OCI-LY7 (cell line): Measurements from ENCODE around the gene GRB10. TPM values are rescaled to one million over a fixed set of nuclear protein-coding genes. Genes with fewer than 3 reads are reported as not detected.
A peak's percentile ranks its signal among the peaks of the same experiment; 100 is the strongest.

ENCODE experiments used
- BruUV-seq: library from RNA; stranded (reverse); fragments of 400-500 nt; replicated peaks from 2 replicates; lab custom pipeline; 2021; lab: Mats Ljungman, UMichigan
- CTCF ChIA-PET: fragments of 300-600 bp; sonication (Branson Sonifier 250); formaldehyde crosslinking; loops from one replicate; lab custom pipeline; 2022; ENCODE audit warnings: antibody characterized with exemption; ENCODE audit not compliant: unreplicated experiment; lab: Charles Lee
- POLR2A ChIA-PET: fragments of 300-600 bp; sonication (Branson Sonifier 250); formaldehyde crosslinking; loops from one replicate; lab custom pipeline; 2022; ENCODE audit warnings: antibody characterized with exemption; lab: Charles Lee
- DNase-seq: peaks from one replicate; pipeline ENCODE4 v3.0.0-alpha.2; 2015; ENCODE audit warnings: low spot score
- H2AFZ ChIP-seq: fragments of 200-600 bp; sonication (generic), shearing (Covaris generic); 2 replicates; pipeline ENCODE4 v1.6.1; 2014; ENCODE audit warnings: mild to moderate bottlenecking, antibody characterized with exemption, low read length, moderate library complexity
- H3K27ac ChIP-seq: fragments of 200-600 bp; sonication (generic); 2 replicates; pipeline ENCODE4 v1.5.1; 2014; ENCODE audit warnings: mixed run types, low read depth, mild to moderate bottlenecking, moderate library complexity, low read length, inconsistent platforms; ENCODE audit not compliant: poor library complexity, severe bottlenecking
- H3K36me3 ChIP-seq: fragments of 200-600 bp; sonication (generic); 2 replicates; pipeline ENCODE4 v1.6.1; 2014; ENCODE audit warnings: mild to moderate bottlenecking, antibody characterized with exemption, low read length, moderate library complexity, mixed read lengths; ENCODE audit not compliant: insufficient read depth
- H3K4me1 ChIP-seq: fragments of 200-600 bp; sonication (generic); 2 replicates; pipeline ENCODE4 v1.5.1; 2014; ENCODE audit warnings: mild to moderate bottlenecking, low read length; ENCODE audit not compliant: insufficient read depth, poor library complexity, severe bottlenecking
- H3K4me2 ChIP-seq: fragments of 200-600 bp; sonication (generic); 2 replicates; pipeline ENCODE4 v1.6.1; 2014; ENCODE audit warnings: mild to moderate bottlenecking, low read length
- H3K4me3 ChIP-seq: fragments of 200-600 bp; sonication (generic); 2 replicates; pipeline ENCODE4 v1.5.1; 2014; ENCODE audit warnings: mild to moderate bottlenecking, low read depth, low read length; ENCODE audit not compliant: poor library complexity, severe bottlenecking
- H3K79me2 ChIP-seq: fragments of 200-600 bp; sonication (generic); 2 replicates; pipeline ENCODE4 v1.6.1; 2016; ENCODE audit warnings: low read depth, mild to moderate bottlenecking, low read length, moderate library complexity, mixed read lengths; ENCODE audit not compliant: insufficient read depth
- H3K9me2 ChIP-seq: fragments of 200-600 bp; sonication (generic); 2 replicates; pipeline ENCODE4 v1.6.1; 2016; ENCODE audit warnings: mild to moderate bottlenecking, low read length, mixed read lengths; ENCODE audit not compliant: insufficient read depth
- H3K9me3 ChIP-seq: fragments of 200-600 bp; sonication (generic); 2 replicates; pipeline ENCODE4 v1.6.1; 2014; ENCODE audit warnings: mild to moderate bottlenecking, mixed run types, low read length, mixed read lengths
- H4K20me1 ChIP-seq: fragments of 200-600 bp; sonication (generic); 2 replicates; pipeline ENCODE4 v1.6.1; 2014; ENCODE audit warnings: mild to moderate bottlenecking, antibody characterized with exemption, low read length, moderate library complexity, mixed read lengths; ENCODE audit not compliant: insufficient read depth
- EZH2phosphoT487 ChIP-seq: fragments of 200-600 bp; sonication (generic); IDR thresholded peaks from 2 replicates; pipeline ENCODE4 v1.6.1; 2018; ENCODE audit warnings: low read depth, borderline replicate concordance, mild to moderate bottlenecking, mixed run types, antibody characterized with exemption, low read length, moderate library complexity, mixed read lengths
- intact Hi-C: fragments of 100-400 bp; cut with micrococcal nuclease; formaldehyde crosslinking; loops from one replicate; pipeline ENCODE4 v1.10.0; 2022; ENCODE audit not compliant: unreplicated experiment
- total RNA-seq, 2 experiments: library from RNA; depleted of rRNA in 1 of 2; stranded (reverse); fragments of >200 nt in 1 of 2; shearing (Covaris generic) in 1 of 2; gene quantifications; 2 replicates each; pipeline ENCODE4 v1.2.3, GENCODE V29; 2014 to 2022
- TF ChIP-seq, protein P1 (sequence below): fragments of 200-600 bp; sonication (generic); conservative IDR thresholded peaks from 2 replicates; pipeline ENCODE4 v1.5.1; 2014; ENCODE audit warnings: mild to moderate bottlenecking, antibody characterized with exemption, low read length, moderate library complexity, mixed read lengths

GRB10 gene
- total RNA-seq, 2 experiments from 2014 or later = not detected

DNA sequence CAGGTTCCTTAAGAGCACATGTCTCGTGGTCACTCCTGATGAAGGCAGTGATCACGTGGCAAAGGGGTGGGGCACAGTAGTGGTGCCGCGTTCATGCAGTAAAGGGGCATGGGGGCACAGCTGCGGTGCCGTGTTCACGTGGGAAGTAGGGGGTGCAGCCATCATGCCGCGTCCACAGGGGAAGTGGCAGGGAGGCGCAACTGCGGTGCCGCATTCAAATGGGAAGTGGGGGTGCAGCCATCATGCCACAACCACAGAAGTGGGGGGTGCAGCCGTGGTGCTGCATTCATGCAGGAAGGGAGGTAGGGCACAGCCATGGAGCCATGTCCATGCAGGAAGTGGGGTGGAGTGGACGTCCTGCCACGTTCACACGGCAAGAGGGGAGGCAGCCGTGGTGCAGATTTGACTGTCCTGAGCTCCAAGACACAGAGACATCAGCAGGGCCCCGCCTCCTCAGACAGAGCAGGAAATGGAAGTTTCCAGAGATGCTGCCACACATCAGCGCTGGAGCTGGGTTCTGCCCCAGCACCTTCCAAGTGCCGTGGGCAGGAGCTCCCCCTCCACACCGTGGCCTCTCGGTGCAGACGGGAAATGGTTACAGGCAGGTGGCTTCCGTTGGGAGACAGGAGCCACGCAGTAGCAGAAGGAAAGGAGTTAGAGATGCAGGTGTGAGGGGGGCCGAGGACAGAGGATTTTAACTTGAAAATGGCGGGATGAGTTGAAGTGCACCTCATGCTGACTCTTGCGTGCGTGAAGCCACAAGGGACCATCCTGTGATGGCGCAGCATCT lies 122.5 kb downstream of the GRB10 start:
- H3K79me2 ChIP-seq = no peaks in the 10 kb centered on the region
- H3K9me2 ChIP-seq = no peaks in the 10 kb centered on the region
- no peaks in the 10 kb centered on the region for H3K9me3 ChIP-seq
- intact Hi-C loops = loop anchor here (10.0 kb wide), 1 partner anchor 55 kb away; no protein-coding TSS in a partner anchor
- no peaks in the 10 kb centered on the region for H4K20me1 ChIP-seq
- CTCF ChIA-PET = no interaction called here
- no peak overlapping the region for H3K4me3 ChIP-seq
- peaks cover 15% of the 10 kb centered on the region for H3K4me1 ChIP-seq
- H2AFZ ChIP-seq = no peak overlapping the region
- POLR2A ChIA-PET = no interaction called here
- no peak overlapping the region for H3K27ac ChIP-seq
- no TSS peak for BruUV-seq
- no peaks in the 10 kb centered on the region for H3K36me3 ChIP-seq
- TF ChIP-seq, protein P1, sequence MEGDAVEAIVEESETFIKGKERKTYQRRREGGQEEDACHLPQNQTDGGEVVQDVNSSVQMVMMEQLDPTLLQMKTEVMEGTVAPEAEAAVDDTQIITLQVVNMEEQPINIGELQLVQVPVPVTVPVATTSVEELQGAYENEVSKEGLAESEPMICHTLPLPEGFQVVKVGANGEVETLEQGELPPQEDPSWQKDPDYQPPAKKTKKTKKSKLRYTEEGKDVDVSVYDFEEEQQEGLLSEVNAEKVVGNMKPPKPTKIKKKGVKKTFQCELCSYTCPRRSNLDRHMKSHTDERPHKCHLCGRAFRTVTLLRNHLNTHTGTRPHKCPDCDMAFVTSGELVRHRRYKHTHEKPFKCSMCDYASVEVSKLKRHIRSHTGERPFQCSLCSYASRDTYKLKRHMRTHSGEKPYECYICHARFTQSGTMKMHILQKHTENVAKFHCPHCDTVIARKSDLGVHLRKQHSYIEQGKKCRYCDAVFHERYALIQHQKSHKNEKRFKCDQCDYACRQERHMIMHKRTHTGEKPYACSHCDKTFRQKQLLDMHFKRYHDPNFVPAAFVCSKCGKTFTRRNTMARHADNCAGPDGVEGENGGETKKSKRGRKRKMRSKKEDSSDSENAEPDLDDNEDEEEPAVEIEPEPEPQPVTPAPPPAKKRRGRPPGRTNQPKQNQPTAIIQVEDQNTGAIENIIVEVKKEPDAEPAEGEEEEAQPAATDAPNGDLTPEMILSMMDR = no peak
- TF ChIP-seq EZH2phosphoT487 = no peak
- peak; percentile 9 for DNase-seq
- H3K4me2 ChIP-seq = peak overlapping the region; percentile 20; the same call in 1 of the 2 replicates

DNA sequence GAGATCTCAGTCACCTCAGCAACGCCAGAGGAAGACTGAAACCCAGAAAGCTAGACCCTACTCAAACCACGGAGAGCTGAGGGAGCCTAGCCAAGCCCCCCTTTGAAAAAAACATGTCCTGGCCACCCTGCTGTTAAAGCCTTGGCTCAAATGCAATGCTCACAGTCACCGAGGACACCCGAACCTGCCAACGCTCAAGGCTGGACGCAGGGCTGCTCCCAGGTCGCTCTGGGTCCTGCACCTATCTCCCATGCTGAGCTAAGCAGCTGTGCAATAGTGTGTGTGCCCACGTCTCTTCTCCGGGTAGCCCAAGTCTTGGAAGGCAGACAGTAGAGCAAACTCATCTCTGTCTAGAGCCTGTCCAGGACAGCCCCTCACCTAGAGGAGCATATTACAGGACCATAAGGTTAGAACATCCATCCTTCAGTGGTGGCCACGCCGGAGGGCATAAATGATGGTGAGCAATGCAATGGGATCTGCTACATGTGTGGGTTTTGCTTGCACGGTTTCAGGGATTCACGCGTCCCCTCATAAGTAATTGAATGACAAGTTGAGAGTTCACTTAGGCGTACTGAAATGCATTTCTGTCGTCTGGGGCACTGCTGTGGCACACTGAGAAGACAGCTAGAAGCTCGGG lies 123.2 kb downstream of the GRB10 start:
- peaks cover 15% of the 10 kb centered on the region for H3K4me1 ChIP-seq

More for the DNA sequence above, 123.2 kb downstream of the GRB10 start:
- Histone ChIP-seq H3K9me3 (no peaks in the 10 kb centered on the region), H2AFZ (no peak overlapping the region), H3K36me3 (no peaks in the 10 kb centered on the region), H3K9me2 (no peaks in the 10 kb centered on the region), H3K4me3 (no peak overlapping the region), H4K20me1 (no peaks in the 10 kb centered on the region), H3K79me2 (no peaks in the 10 kb centered on the region), H3K27ac (no peak overlapping the region), H3K4me2 (no peak overlapping the region)
- no TSS peak for BruUV-seq
- POLR2A ChIA-PET = no interaction called here
- no peak for DNase-seq
- intact Hi-C loops = no loop called here
- CTCF ChIA-PET = interaction anchor here (0.6 kb wide), 1 partner anchor 25 kb away, joined by 3 read pairs; no protein-coding TSS in a partner anchor
- TF ChIP-seq, protein P1 = no peak
- TF ChIP-seq EZH2phosphoT487 = no peak
